Stomach (tissue), 9 donors: Measurements from ENCODE around the gene UNC5A. TPM values are rescaled to one million over a fixed set of nuclear protein-coding genes. Genes with fewer than 3 reads are reported as not detected.

ENCODE experiments used
- DNase-seq, 2 donors: peaks; one replicate each; pipeline versions ENCODE4 v3.0.0 to v3.0.0-alpha.2; 2013 to 2019
- H3K27ac ChIP-seq, 5 donors: fragments of 200-600 bp in 4 of 5; sonication (generic) in 4 of 5; one replicate each; pipeline ENCODE4 v1.5.1; 2013 to 2019; ENCODE audit warnings: mild to moderate bottlenecking in 1 of 5, moderate library complexity in 1 of 5
- H3K27me3 ChIP-seq, 3 donors: fragments of 200-600 bp; sonication (generic); one replicate each; pipeline ENCODE4 v1.5.1; 2017 to 2019; ENCODE audit warnings: mixed run types in 1 of 3
- H3K36me3 ChIP-seq, 4 donors: fragments of 200-600 bp; sonication (generic); 1 replicate in 3 of 4; 2 replicates in 1 of 4; pipeline ENCODE4 v1.5.1; 2016 to 2019
- H3K4me1 ChIP-seq, 4 donors: fragments of 200-600 bp; sonication (generic); one replicate each; pipeline ENCODE4 v1.5.1; 2016 to 2019
- H3K4me3 ChIP-seq, 4 donors: fragments of 200-600 bp; sonication (generic) in 3 of 4; one replicate each; pipeline ENCODE4 v1.5.1; 2016 to 2019; ENCODE audit warnings: mild to moderate bottlenecking in 1 of 4
- H3K9me3 ChIP-seq, 4 donors: fragments of 200-600 bp; sonication (generic); one replicate each; pipeline ENCODE4 v1.5.1; 2016 to 2019
- EP300 ChIP-seq: sonication (generic); formaldehyde crosslinking; IDR thresholded peaks from one replicate; pipeline ENCODE4 v1.6.1; 2017; ENCODE audit warnings: antibody characterized with exemption
- POLR2A ChIP-seq, 4 donors: fragments of 450-650 bp; IDR thresholded peaks; one replicate each; pipeline ENCODE4 v1.6.1; 2016; ENCODE audit warnings: antibody characterized with exemption in 4 of 4, control low read depth in 2 of 4, mild to moderate bottlenecking in 1 of 4, moderate library complexity in 1 of 4
- POLR2AphosphoS5 ChIP-seq, 3 donors: sonication (generic); formaldehyde crosslinking; IDR thresholded peaks; one replicate each; pipeline ENCODE4 v1.6.1; 2016; ENCODE audit warnings: antibody characterized with exemption in 3 of 3
- WGBS, 5 donors: extraction: QIAGEN DNeasy Blood & Tissue Kit in 3 of 5; methylation state at CpG; one replicate each; pipeline versions ENCODE4 v1.1.5 to v1.1.7; 2013 to 2018; 5-methylcytosine and 5-hydroxymethylcytosine counted together
- intact Hi-C: fragments of 100-400 bp; cut with DNase I; formaldehyde crosslinking; loops from one replicate; pipeline ENCODE4 v1.15.1; 2023; ENCODE audit warnings: low total_unique reads
- polyA plus RNA-seq, 3 donors: library from polyadenylated mRNA; stranded (reverse); fragments of 200-250 nt; gene quantifications; one replicate each; pipeline ENCODE4 v1.2.3, GENCODE V29; 2013
- total RNA-seq, 5 donors: library from RNA; depleted of rRNA; stranded (reverse); fragments of >200 nt; gene quantifications; one replicate each; pipeline versions ENCODE4 v1.1.0 to v1.2.3, GENCODE V29; 2014 to 2016
- TF ChIP-seq, protein P1 (sequence below), 7 experiments: fragments of 450-650 bp in 4 of 7; fragments of 200-600 bp in 3 of 7; sonication (generic) in 3 of 7; IDR thresholded peaks; one replicate each; pipeline ENCODE4 v1.5.1; 2016 to 2019; ENCODE audit warnings: antibody characterized with exemption in 7 of 7, control low read depth in 2 of 7, mild to moderate bottlenecking in 1 of 7
- donor health status: healthy with polysubstance abuse.
- donor health status: Bipolar disorder and iron deficiency.
- donor health status: healthy.

The UNC5A gene
- total and polyA plus RNA-seq, 8 donors: 0.08 to 0.72 (median 0.46) TPM; not detected in 4

DNA sequence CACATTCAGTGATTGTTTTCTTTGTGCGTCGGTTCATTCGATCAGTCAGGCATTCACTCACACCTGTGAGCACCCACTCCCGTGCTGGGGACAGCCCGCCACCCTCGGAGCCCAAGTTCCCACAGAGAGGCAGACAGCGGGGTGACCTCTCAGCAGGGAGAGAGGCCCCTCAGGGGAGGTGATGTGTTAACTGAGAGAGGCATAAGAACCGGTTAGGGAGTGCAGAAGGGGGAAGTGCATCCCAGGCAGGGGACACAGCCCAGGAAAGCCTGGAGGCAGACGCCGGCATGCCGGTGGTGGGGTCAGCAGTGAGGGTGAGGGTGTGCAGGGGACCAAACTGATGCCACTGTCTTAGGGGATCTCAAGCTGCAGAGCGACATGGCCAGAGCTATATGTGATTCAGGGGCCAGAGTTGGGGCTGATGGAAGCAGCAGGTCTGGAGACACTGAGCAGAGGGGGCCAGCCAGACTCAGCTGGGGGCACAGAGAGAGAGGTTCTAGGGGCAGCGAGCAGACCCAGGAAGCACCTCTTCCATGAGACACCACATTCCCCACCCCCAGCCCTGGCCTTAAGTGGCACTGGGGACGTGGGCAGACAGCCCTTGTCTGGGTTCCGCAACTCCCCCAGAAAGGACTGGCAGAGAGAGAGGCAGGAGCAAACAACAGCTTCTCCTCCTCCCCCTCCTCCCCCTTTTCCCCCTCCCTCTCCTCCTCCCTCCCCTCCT is 52.8 kb downstream of the UNC5A start:
- WGBS, 5 donors: 13 to 19% (median 19%) methylated on average over 14 to 15 of the region's 15 CpGs
- H3K4me3 ChIP-seq: no peak overlapping the region
- H3K27ac ChIP-seq: no peak overlapping the region
- H3K4me1 ChIP-seq: no peaks in the 10 kb centered on the region
- no peak for DNase-seq
- no peaks in the 10 kb centered on the region for H3K9me3 ChIP-seq
- intact Hi-C loops: no loop called here
- TF ChIP-seq, protein P1, sequence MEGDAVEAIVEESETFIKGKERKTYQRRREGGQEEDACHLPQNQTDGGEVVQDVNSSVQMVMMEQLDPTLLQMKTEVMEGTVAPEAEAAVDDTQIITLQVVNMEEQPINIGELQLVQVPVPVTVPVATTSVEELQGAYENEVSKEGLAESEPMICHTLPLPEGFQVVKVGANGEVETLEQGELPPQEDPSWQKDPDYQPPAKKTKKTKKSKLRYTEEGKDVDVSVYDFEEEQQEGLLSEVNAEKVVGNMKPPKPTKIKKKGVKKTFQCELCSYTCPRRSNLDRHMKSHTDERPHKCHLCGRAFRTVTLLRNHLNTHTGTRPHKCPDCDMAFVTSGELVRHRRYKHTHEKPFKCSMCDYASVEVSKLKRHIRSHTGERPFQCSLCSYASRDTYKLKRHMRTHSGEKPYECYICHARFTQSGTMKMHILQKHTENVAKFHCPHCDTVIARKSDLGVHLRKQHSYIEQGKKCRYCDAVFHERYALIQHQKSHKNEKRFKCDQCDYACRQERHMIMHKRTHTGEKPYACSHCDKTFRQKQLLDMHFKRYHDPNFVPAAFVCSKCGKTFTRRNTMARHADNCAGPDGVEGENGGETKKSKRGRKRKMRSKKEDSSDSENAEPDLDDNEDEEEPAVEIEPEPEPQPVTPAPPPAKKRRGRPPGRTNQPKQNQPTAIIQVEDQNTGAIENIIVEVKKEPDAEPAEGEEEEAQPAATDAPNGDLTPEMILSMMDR (IDR thresholded peaks at IDR 0.05): no peak
- TF ChIP-seq EP300 (no peak), POLR2A (IDR thresholded peaks at IDR 0.05) (no peak), POLR2AphosphoS5 (IDR thresholded peaks at IDR 0.05) (no peak)
- no peaks in the 10 kb centered on the region for H3K36me3 ChIP-seq
- H3K27me3 ChIP-seq: peaks cover 0 to 88% (median 71%) of the 10 kb centered on the region in 3 donors

DNA sequence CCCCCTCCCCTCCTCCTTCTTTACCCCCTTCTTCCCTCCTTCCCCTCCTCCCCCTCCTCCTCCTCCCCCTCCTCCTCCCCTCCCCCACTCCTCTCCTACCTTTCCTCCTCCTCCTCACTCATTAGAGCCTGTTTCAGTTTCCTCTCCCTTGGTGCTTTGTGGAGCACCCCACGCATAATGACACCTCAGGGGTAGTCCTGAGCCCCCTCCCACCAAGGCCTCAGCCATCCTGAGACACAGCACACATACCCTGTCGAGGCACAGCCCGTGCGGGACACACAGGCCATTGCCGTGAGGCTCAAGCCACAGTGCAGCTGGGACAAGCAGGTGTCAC is 53.4 kb downstream of the UNC5A start:
- Histone ChIP-seq H3K36me3 (no peaks in the 10 kb centered on the region), H3K4me1 (no peaks in the 10 kb centered on the region), H3K27ac (no peak overlapping the region), H3K27me3 (peaks cover 0 to 91% (median 76%) of the 10 kb centered on the region in 3 donors), H3K9me3 (no peaks in the 10 kb centered on the region), H3K4me3 (no peak overlapping the region)
- DNase-seq: no peak
- intact Hi-C loops: no loop called here
- TF ChIP-seq, protein P1 (IDR thresholded peaks at IDR 0.05): no peak
- TF ChIP-seq POLR2AphosphoS5 (IDR thresholded peaks at IDR 0.05) (no peak), EP300 (no peak), POLR2A (IDR thresholded peaks at IDR 0.05) (no peak)
- WGBS, 5 donors: 20 to 68% (median 45%) methylated on average over 4 to 5 of the region's 5 CpGs

DNA sequence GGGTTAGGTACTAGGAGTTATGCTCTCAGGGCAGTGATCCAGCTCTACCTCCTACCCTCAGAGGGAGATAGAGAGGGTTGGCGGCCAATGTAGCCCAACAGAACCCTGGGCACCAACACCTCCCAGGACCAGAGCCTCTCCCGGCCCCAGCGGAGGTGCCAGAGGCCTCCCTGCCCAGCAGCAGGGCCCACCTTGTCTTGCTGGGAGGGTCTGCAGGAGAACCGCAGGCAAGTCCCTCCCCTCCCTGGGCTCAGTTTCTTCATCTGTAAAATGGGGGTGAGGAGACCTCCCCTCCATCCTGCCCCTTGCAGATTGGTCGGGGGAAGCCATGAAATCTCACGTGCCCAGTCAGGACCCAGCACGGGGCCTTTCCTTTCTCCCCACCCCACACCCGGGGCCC is 54.4 kb downstream of the UNC5A start:
- Histone ChIP-seq H3K36me3 (no peaks in the 10 kb centered on the region), H3K4me3 (no peak overlapping the region), H3K27me3 (peaks cover 0 to 100% (median 75%) of the 10 kb centered on the region in 3 donors), H3K9me3 (no peaks in the 10 kb centered on the region), H3K27ac (no peak overlapping the region), H3K4me1 (no peaks in the 10 kb centered on the region)
- TF ChIP-seq, protein P1 (IDR thresholded peaks at IDR 0.05): no peak
- TF ChIP-seq POLR2AphosphoS5 (IDR thresholded peaks at IDR 0.05) (no peak), POLR2A (IDR thresholded peaks at IDR 0.05) (no peak), EP300 (no peak)
- intact Hi-C loops: no loop called here
- DNase-seq: no peak
- 77 to 89% (median 84%) methylated on average over 4 to 8 of the region's 8 CpGs for WGBS, 5 donors

DNA sequence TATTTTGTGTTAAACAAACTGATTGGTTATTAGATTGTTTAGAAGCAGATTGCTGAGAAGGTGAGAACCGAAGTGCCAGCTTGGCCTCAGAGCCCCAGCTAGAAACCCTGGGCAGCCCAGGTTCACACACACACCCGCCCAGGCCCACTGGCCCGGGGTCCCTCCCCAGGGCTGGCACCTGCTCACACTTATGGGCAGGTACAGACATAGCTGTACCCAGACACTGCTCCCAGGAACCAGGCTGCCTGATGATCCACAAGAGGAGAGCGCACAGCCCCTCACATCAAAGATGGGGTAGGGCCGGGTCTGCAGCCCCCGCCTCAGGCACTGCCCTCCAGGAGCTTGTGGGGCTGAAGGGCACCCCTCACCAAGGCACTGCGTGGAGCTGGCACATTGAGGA is 55.6 kb downstream of the UNC5A start:
- TF ChIP-seq EP300: no peak
- TF ChIP-seq, protein P1 (IDR thresholded peaks at IDR 0.05): no peak
- no peak for TF ChIP-seq POLR2AphosphoS5 (IDR thresholded peaks at IDR 0.05)
- TF ChIP-seq POLR2A (IDR thresholded peaks at IDR 0.05): no peak
- Histone ChIP-seq H3K4me3 (no peak overlapping the region), H3K27ac (no peak overlapping the region), H3K36me3 (no peaks in the 10 kb centered on the region), H3K4me1 (no peaks in the 10 kb centered on the region), H3K9me3 (no peaks in the 10 kb centered on the region), H3K27me3 (peaks cover 0 to 92% (median 66%) of the 10 kb centered on the region in 3 donors)
- intact Hi-C loops: no loop called here
- WGBS, 5 donors: 73 to 84% (median 82%) methylated on average over 7 of the region's 7 CpGs
- no peak for DNase-seq
